H9 (cell line): ENCODE measurements around the gene CDH13. TPM values are rescaled to one million over a fixed set of nuclear protein-coding genes. Genes with fewer than 3 reads are reported as not detected.

Experiments
- DNase-seq: peaks from one replicate; pipeline ENCODE4 v3.0.0-alpha.2; 2017
- H2AFZ ChIP-seq: one replicate; pipeline ENCODE4 v1.6.1; 2013; ENCODE audit warnings: mild to moderate bottlenecking, low read length, control low read depth, moderate library complexity
- H2AK5ac ChIP-seq: 2 replicates; pipeline ENCODE4 v1.6.1; 2013; ENCODE audit warnings: low read length, control low read depth, mixed read lengths; ENCODE audit not compliant: insufficient read length
- H2BK120ac ChIP-seq: one replicate; pipeline ENCODE4 v1.6.1; 2013; ENCODE audit warnings: low read depth, mild to moderate bottlenecking, low read length, control low read depth, inconsistent platforms; ENCODE audit not compliant: poor library complexity, severe bottlenecking
- H2BK12ac ChIP-seq: 2 replicates; pipeline ENCODE4 v1.6.1; 2013; ENCODE audit warnings: low read length, control low read depth, mixed read lengths, low read depth; ENCODE audit not compliant: insufficient read length
- H2BK15ac ChIP-seq: 2 replicates; pipeline ENCODE4 v1.6.1; 2013; ENCODE audit warnings: low read depth, low read length, control low read depth
- H2BK20ac ChIP-seq: one replicate; pipeline ENCODE4 v1.6.1; 2013; ENCODE audit warnings: low read depth, mild to moderate bottlenecking, low read length, control low read depth, inconsistent platforms; ENCODE audit not compliant: poor library complexity, severe bottlenecking
- H2BK5ac ChIP-seq: 2 replicates; pipeline ENCODE4 v1.6.1; 2013; ENCODE audit warnings: low read length, control low read depth, mixed read lengths; ENCODE audit not compliant: insufficient read length
- H3K14ac ChIP-seq: 2 replicates; pipeline ENCODE4 v1.6.1; 2013; ENCODE audit warnings: low read length, control low read depth; ENCODE audit not compliant: insufficient read depth
- H3K18ac ChIP-seq: 2 replicates; pipeline ENCODE4 v1.6.1; 2013; ENCODE audit warnings: low read depth, mild to moderate bottlenecking, mixed read lengths, low read length, control low read depth; ENCODE audit not compliant: insufficient read length
- H3K23ac ChIP-seq: 2 replicates; pipeline ENCODE4 v1.6.1; 2013; ENCODE audit warnings: low read length, control low read depth, mixed read lengths, low read depth; ENCODE audit not compliant: insufficient read length
- H3K23me2 ChIP-seq: 2 replicates; pipeline ENCODE4 v1.6.1; 2013; ENCODE audit warnings: low read depth, mild to moderate bottlenecking, mixed read lengths, low read length, control low read depth; ENCODE audit not compliant: insufficient read length, poor library complexity, severe bottlenecking
- H3K27ac ChIP-seq: 2 replicates; pipeline ENCODE4 v1.5.1; 2013; ENCODE audit warnings: low read length, control low read depth, mixed read lengths, low read depth; ENCODE audit not compliant: insufficient read length
- H3K27me3 ChIP-seq: 2 replicates; pipeline ENCODE4 v1.6.1; 2013; ENCODE audit warnings: low read length, control low read depth, inconsistent platforms; ENCODE audit not compliant: insufficient read depth
- H3K4ac ChIP-seq: 2 replicates; pipeline ENCODE4 v1.6.1; 2013; ENCODE audit warnings: low read depth, mild to moderate bottlenecking, control low read depth, inconsistent platforms, low read length, moderate library complexity
- H3K4me1 ChIP-seq: 2 replicates; pipeline ENCODE4 v1.6.1; 2013; ENCODE audit warnings: low read length, control low read depth, inconsistent platforms; ENCODE audit not compliant: insufficient read depth
- H3K4me2 ChIP-seq: 2 replicates; pipeline ENCODE4 v1.6.1; 2013; ENCODE audit warnings: low read length, control low read depth, mixed read lengths; ENCODE audit not compliant: insufficient read length, insufficient read depth
- H3K56ac ChIP-seq: 2 replicates; pipeline ENCODE4 v1.6.1; 2013; ENCODE audit warnings: low read depth, mild to moderate bottlenecking, mixed read lengths, low read length, control low read depth; ENCODE audit not compliant: insufficient read length
- H3K79me1 ChIP-seq: 2 replicates; pipeline ENCODE4 v1.6.1; 2013; ENCODE audit warnings: low read depth, mild to moderate bottlenecking, moderate library complexity, low read length, control low read depth, inconsistent platforms; ENCODE audit not compliant: insufficient read depth, poor library complexity, severe bottlenecking
- H3K79me2 ChIP-seq: 2 replicates; pipeline ENCODE4 v1.6.1; 2013; ENCODE audit warnings: low read length, control low read depth, inconsistent platforms; ENCODE audit not compliant: insufficient read depth
- H3K9ac ChIP-seq: 2 replicates; pipeline ENCODE4 v1.6.1; 2013; ENCODE audit warnings: low read length, control low read depth, mixed read lengths; ENCODE audit not compliant: insufficient read length; ENCODE audit errors: extremely low read depth
- H3K9me3 ChIP-seq: one replicate; pipeline ENCODE4 v1.6.1; 2013; ENCODE audit warnings: low read depth, low read length, inconsistent platforms; ENCODE audit not compliant: control insufficient read depth
- H3T11ph ChIP-seq: one replicate; pipeline ENCODE4 v1.6.1; 2013; ENCODE audit warnings: mild to moderate bottlenecking, low read length, control low read depth, inconsistent platforms
- H4K20me1 ChIP-seq: one replicate; pipeline ENCODE4 v1.6.1; 2013; ENCODE audit not compliant: control insufficient read depth, insufficient read length, insufficient read depth
- H4K5ac ChIP-seq: 2 replicates; pipeline ENCODE4 v1.6.1; 2013; ENCODE audit warnings: low read depth, mild to moderate bottlenecking, mixed read lengths, low read length, control low read depth; ENCODE audit not compliant: insufficient read length
- H4K8ac ChIP-seq: replicated peaks from 2 replicates; pipeline ENCODE4 v1.6.1; 2013; ENCODE audit warnings: low read length, control low read depth, mixed read lengths, low read depth; ENCODE audit not compliant: insufficient read length
- H4K91ac ChIP-seq: 2 replicates; pipeline ENCODE4 v1.6.1; 2013; ENCODE audit warnings: low read depth, mild to moderate bottlenecking, moderate library complexity, mixed read lengths, low read length, control low read depth; ENCODE audit not compliant: insufficient read length
- H3K27ac Mint-ChIP-seq, 3 experiments: 2 replicates in 2 of 3; 3 replicates in 1 of 3; pipeline ENCODE4 v1.8.0; 2020 to 2021; ENCODE audit warnings: mixed read lengths in 3 of 3, mild to moderate bottlenecking in 1 of 3, moderate library complexity in 1 of 3
- H3K27me3 Mint-ChIP-seq: 2 replicates; pipeline ENCODE4 v1.8.0; 2021; ENCODE audit warnings: low read depth, mild to moderate bottlenecking, moderate library complexity, mixed read lengths
- H3K36me3 Mint-ChIP-seq, 3 experiments: 2 replicates in 2 of 3; 3 replicates in 1 of 3; pipeline ENCODE4 v1.8.0; 2020 to 2021; ENCODE audit warnings: low read depth in 3 of 3, mixed read lengths in 3 of 3; ENCODE audit not compliant: insufficient read depth in 1 of 3
- H3K4me1 Mint-ChIP-seq, 2 experiments: 2 replicates each; pipeline ENCODE4 v1.8.0; 2020; ENCODE audit warnings: mixed read lengths in 2 of 2
- H3K4me3 Mint-ChIP-seq, 2 experiments: 2 replicates in 1 of 2; 3 replicates in 1 of 2; pipeline ENCODE4 v1.8.0; 2020 to 2021; ENCODE audit warnings: mild to moderate bottlenecking in 2 of 2, mixed read lengths in 2 of 2, moderate library complexity in 1 of 2
- H3K9me3 Mint-ChIP-seq, 2 experiments: 2 replicates in 1 of 2; 3 replicates in 1 of 2; pipeline ENCODE4 v1.8.0; 2020; ENCODE audit warnings: mild to moderate bottlenecking in 2 of 2, mixed read lengths in 2 of 2, moderate library complexity in 1 of 2
- WGBS: extraction: QIAGEN DNeasy Blood & Tissue Kit; methylation state at CpG from one replicate; pipeline ENCODE4 v1.1.7; 2013; ENCODE audit warnings: missing lambda C conversion rate, low lambda C conversion rate, mixed read lengths; ENCODE audit not compliant: insufficient read length; ENCODE audit errors: extremely low coverage; 5-methylcytosine and 5-hydroxymethylcytosine counted together
- total RNA-seq: library from RNA; stranded (reverse); gene quantifications from 2 replicates; pipeline ENCODE4 v1.2.1, GENCODE V29; 2021
- TF ChIP-seq, protein P1 (sequence below): fragments of 200-600 bp; sonication (generic); conservative IDR thresholded peaks from 3 replicates; pipeline ENCODE4 v1.8.0; 2021; ENCODE audit warnings: antibody characterized with exemption, mild to moderate bottlenecking

The CDH13 gene
- total RNA-seq, 1 experiment from 2014 or later: 1.5 TPM

DNA sequence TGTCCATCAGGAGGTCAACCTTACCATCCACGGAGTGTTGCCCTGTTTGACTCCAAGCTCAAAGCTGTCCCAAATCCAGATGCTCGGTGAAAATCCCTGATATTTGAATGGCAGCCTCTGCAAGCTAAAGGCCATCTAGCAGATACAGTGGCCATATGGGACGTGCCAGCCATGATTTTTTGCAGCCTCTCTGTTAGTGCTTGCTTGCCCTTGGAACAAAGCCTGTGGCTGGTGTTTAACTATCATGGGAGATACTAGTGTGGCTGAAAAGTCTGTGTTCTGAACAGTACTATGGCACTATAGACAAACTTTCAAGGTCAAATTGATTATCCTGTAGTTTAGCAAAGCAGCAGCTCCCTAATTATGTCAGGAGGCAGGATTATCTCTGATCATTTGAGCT is 214.3 kb downstream of the CDH13 start:
- no peak overlapping the region for H3K56ac ChIP-seq
- H3K27ac ChIP-seq: no peak overlapping the region
- H3K9me3 ChIP-seq: peaks cover 13% of the 10 kb centered on the region
- Mint-ChIP-seq H3K4me1 (no peaks in the 10 kb centered on the region), H3K9me3 (peaks cover 41 to 44% of the 10 kb centered on the region in 2 experiments), H3K27me3 (no peaks in the 10 kb centered on the region; the same call in 1 of the 2 replicates), H3K36me3 (peaks cover 9 to 36% (median 14%) of the 10 kb centered on the region in 3 experiments; a peak in 6 of 7 replicates), H3K27ac (no peak overlapping the region), H3K4me3 (no peak overlapping the region)
- no peak overlapping the region for H3K14ac ChIP-seq
- no peak overlapping the region for H2BK15ac ChIP-seq
- no peak overlapping the region for H3K18ac ChIP-seq
- H2BK12ac ChIP-seq: no peak overlapping the region
- no CpG with 5 or more reads among the region's 3 CpGs for WGBS
- no peak overlapping the region for H3K4ac ChIP-seq
- no peaks in the 10 kb centered on the region for H4K20me1 ChIP-seq
- H3K23me2 ChIP-seq: no peaks in the 10 kb centered on the region
- H2AFZ ChIP-seq: no peak overlapping the region
- no peak overlapping the region for H2BK20ac ChIP-seq
- no peaks in the 10 kb centered on the region for H3K79me1 ChIP-seq
- H3K4me2 ChIP-seq: no peak overlapping the region
- no peak overlapping the region for H3T11ph ChIP-seq
- H4K8ac ChIP-seq: no peak overlapping the region
- no peaks in the 10 kb centered on the region for H3K27me3 ChIP-seq
- H4K5ac ChIP-seq: no peak overlapping the region
- H3K4me1 ChIP-seq: no peaks in the 10 kb centered on the region
- no peak overlapping the region for H2BK120ac ChIP-seq
- H2BK5ac ChIP-seq: no peak overlapping the region
- no peak overlapping the region for H3K23ac ChIP-seq
- DNase-seq: no peak
- H2AK5ac ChIP-seq: no peak overlapping the region
- TF ChIP-seq, protein P1, sequence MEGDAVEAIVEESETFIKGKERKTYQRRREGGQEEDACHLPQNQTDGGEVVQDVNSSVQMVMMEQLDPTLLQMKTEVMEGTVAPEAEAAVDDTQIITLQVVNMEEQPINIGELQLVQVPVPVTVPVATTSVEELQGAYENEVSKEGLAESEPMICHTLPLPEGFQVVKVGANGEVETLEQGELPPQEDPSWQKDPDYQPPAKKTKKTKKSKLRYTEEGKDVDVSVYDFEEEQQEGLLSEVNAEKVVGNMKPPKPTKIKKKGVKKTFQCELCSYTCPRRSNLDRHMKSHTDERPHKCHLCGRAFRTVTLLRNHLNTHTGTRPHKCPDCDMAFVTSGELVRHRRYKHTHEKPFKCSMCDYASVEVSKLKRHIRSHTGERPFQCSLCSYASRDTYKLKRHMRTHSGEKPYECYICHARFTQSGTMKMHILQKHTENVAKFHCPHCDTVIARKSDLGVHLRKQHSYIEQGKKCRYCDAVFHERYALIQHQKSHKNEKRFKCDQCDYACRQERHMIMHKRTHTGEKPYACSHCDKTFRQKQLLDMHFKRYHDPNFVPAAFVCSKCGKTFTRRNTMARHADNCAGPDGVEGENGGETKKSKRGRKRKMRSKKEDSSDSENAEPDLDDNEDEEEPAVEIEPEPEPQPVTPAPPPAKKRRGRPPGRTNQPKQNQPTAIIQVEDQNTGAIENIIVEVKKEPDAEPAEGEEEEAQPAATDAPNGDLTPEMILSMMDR: no peak
- H4K91ac ChIP-seq: no peak overlapping the region
- H3K9ac ChIP-seq: no peak overlapping the region
- no peaks in the 10 kb centered on the region for H3K79me2 ChIP-seq
